Stimulated activated CD4-positive, alpha-beta T cell treated with anti-CD3 and anti-CD28 coated beads, Interleukin-4, amount 100 ng/mL, for 1 hour (primary cell): ENCODE measurements around the gene POU6F1.

Experiments
- DNase-seq: peaks from one replicate; pipeline ENCODE4 v3.0.0-alpha.2; 2020

The POU6F1 gene

DNA sequence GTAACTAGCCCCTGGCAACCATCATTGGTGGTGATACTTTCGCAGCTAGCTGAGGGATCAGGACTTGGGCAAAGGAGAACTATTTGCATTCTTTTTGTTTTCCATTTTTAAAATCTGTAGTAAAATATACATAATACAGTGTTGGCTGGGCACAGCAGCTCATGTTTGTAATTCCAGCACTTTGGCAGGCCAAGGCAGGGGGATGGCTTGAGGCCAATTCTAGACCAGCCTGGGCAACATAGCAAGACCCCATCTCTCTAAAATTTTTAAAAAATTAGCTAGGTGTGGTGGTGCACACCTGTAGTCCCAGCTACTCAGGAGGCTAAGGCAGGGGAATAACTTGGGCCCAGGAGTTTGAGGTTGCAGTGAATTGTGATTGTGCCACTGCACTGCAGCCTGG is 64.9 kb downstream of the POU6F1 start:
- no peak for DNase-seq

DNA sequence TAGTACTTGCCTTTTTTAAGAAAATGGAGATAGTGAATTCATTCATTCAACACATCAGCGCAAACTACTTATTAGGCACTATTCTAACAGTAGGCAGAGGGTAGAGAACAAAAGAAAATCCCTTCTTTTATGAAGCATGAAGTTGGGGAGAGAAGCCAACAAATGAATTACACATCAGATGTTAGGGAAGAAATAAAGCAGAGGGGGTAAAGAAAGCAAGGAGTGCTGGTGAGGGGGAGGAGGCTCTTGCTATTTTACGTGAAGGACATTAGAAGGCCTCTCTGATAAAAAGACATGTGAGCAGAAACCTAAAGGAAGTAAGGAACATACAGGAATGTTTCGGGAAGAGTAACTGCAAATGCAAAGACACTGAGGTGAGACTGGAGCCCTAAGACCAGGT is 67.1 kb downstream of the POU6F1 start:
- no peak for DNase-seq

- DNase-seq = no peak
Observed at GRCh38 chr12:51147309-51147708, 70.6 kb downstream of the POU6F1 start.

- DNase-seq = no peak
Observed at GRCh38 chr12:51139292-51139844, 78.5 kb downstream of the POU6F1 start.
